Upper lobe of left lung (tissue), 6 donors: ENCODE data around the gene NOD1. TPM values are rescaled to one million over a fixed set of nuclear protein-coding genes. Genes with fewer than 3 reads are reported as not detected.

Experiments
- ATAC-seq, 2 donors: fragments of 200-7000 bp; cut with Tn5 transposase; one replicate each; pipeline ENCODE4 v1.9.1; 2022; ENCODE audit warnings: mild to moderate bottlenecking in 2 of 2, moderate library complexity in 2 of 2; ENCODE audit not compliant: low FRiP score in 2 of 2
- DNase-seq, 2 donors: peaks; one replicate each; pipeline ENCODE4 v3.0.0-alpha.2; 2019 to 2020
- H3K27ac ChIP-seq, 4 donors: fragments of 200-600 bp; sonication (generic); one replicate each; pipeline ENCODE4 v1.5.1; 2016 to 2019
- H3K27me3 ChIP-seq, 4 donors: fragments of 200-600 bp; sonication (generic); one replicate each; pipeline ENCODE4 v1.5.1; 2017 to 2019
- H3K36me3 ChIP-seq, 4 donors: fragments of 200-600 bp; sonication (generic); one replicate each; pipeline ENCODE4 v1.5.1; 2016 to 2019
- H3K4me1 ChIP-seq, 4 donors: fragments of 200-600 bp; sonication (generic); one replicate each; pipeline ENCODE4 v1.5.1; 2018 to 2019
- H3K4me3 ChIP-seq, 4 donors: fragments of 200-600 bp; sonication (generic); one replicate each; pipeline ENCODE4 v1.5.1; 2017 to 2019; ENCODE audit warnings: mild to moderate bottlenecking in 2 of 4, moderate library complexity in 1 of 4
- H3K9me3 ChIP-seq, 4 donors: fragments of 200-600 bp; sonication (generic); one replicate each; pipeline ENCODE4 v1.5.1; 2018 to 2019
- EP300 ChIP-seq, 4 donors: sonication (generic); formaldehyde crosslinking; IDR thresholded peaks; one replicate each; pipeline ENCODE4 v1.5.1; 2017; ENCODE audit warnings: antibody characterized with exemption in 4 of 4, control low read depth in 2 of 4
- POLR2A ChIP-seq, 4 donors: fragments of 450-650 bp; IDR thresholded peaks; one replicate each; pipeline ENCODE4 v1.5.1; 2016 to 2017; ENCODE audit warnings: antibody characterized with exemption in 4 of 4, mild to moderate bottlenecking in 2 of 4
- POLR2AphosphoS5 ChIP-seq, 2 donors: sonication (generic); formaldehyde crosslinking; IDR thresholded peaks; one replicate each; pipeline ENCODE4 v1.5.1; 2017; ENCODE audit warnings: antibody characterized with exemption in 2 of 2
- WGBS, 2 donors: methylation state at CpG; one replicate each; pipeline ENCODE4 v1.1.5; 2017 to 2018; 5-methylcytosine and 5-hydroxymethylcytosine counted together
- total RNA-seq, 6 donors: library from RNA; depleted of rRNA in 4 of 6; stranded (reverse); fragments of >200 nt in 4 of 6; gene quantifications; one replicate each; pipeline versions ENCODE4 v1.1.0 to v1.2.1, GENCODE V29; 2016 to 2021
- TF ChIP-seq, protein P1 (sequence below), 6 experiments: fragments of 450-650 bp in 4 of 6; fragments of 200-600 bp in 2 of 6; sonication (generic) in 2 of 6; IDR thresholded peaks; one replicate each; pipeline ENCODE4 v1.5.1; 2016 to 2019; ENCODE audit warnings: antibody characterized with exemption in 6 of 6
- donor health status: DM: no; HTN: no; CAD: no; lungs with moderate emphysema.
- donor health status: DM: no; HTN: yes; CAD: no; lungs with severe emphysema.

The NOD1 gene
- total RNA-seq, 6 donors from 2014 or later: 24.7 to 71.2 (median 38.0) TPM

DNA sequence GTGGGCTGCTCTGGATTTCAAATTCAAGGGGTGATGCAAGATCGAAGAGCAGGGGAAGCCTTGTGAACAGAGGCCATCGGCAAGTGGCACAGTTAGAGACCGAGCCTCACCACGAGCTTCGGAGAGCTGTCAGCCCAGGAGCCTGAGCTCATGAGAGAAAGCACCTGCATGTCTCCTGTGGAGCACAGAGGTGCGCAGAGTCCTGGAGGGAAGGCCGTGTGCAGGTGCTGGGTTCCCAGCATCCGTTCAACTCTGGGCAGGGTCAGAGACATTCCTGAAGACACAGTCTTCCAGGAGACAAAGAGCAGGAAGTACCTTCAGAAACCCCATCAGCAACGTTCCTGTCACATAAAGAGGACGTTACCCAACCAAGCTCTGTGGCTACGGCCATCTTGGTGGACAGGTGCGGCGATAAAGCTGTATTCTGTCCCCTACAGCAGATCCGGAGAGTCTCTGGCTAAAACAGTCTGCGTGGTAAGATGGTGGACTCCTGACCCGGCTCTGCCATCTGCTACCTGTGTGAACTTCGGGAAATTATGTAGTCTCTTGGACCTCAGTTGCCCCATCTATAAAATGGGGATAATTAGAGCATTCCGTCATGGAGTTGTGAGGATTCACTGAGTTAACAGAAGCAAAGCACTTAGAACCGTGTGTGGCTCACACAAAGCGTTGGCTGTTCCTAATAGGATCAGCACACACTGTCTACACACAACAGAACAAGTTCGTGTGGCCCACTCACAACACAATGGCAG, 40.6 kb downstream of the NOD1 start:
- DNase-seq (no peak), ATAC-seq (no peak)
- 84 to 88% methylated on average over 19 to 21 of the region's 21 CpGs for WGBS, 2 donors
- H3K27me3 ChIP-seq: no peaks in the 10 kb centered on the region
- no peak overlapping the region for H3K27ac ChIP-seq
- H3K9me3 ChIP-seq: no peaks in the 10 kb centered on the region
- peaks cover 13 to 53% (median 29%) of the 10 kb centered on the region in 4 donors for H3K36me3 ChIP-seq
- TF ChIP-seq POLR2AphosphoS5 (IDR thresholded peaks at IDR 0.05) (no peak), EP300 (IDR thresholded peaks at IDR 0.05) (no peak), POLR2A (IDR thresholded peaks at IDR 0.05) (no peak)
- TF ChIP-seq, protein P1, sequence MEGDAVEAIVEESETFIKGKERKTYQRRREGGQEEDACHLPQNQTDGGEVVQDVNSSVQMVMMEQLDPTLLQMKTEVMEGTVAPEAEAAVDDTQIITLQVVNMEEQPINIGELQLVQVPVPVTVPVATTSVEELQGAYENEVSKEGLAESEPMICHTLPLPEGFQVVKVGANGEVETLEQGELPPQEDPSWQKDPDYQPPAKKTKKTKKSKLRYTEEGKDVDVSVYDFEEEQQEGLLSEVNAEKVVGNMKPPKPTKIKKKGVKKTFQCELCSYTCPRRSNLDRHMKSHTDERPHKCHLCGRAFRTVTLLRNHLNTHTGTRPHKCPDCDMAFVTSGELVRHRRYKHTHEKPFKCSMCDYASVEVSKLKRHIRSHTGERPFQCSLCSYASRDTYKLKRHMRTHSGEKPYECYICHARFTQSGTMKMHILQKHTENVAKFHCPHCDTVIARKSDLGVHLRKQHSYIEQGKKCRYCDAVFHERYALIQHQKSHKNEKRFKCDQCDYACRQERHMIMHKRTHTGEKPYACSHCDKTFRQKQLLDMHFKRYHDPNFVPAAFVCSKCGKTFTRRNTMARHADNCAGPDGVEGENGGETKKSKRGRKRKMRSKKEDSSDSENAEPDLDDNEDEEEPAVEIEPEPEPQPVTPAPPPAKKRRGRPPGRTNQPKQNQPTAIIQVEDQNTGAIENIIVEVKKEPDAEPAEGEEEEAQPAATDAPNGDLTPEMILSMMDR (IDR thresholded peaks at IDR 0.05): no peak
- H3K4me1 ChIP-seq: peaks cover 18 to 30% (median 27%) of the 10 kb centered on the region in 4 donors
- no peak overlapping the region for H3K4me3 ChIP-seq

DNA sequence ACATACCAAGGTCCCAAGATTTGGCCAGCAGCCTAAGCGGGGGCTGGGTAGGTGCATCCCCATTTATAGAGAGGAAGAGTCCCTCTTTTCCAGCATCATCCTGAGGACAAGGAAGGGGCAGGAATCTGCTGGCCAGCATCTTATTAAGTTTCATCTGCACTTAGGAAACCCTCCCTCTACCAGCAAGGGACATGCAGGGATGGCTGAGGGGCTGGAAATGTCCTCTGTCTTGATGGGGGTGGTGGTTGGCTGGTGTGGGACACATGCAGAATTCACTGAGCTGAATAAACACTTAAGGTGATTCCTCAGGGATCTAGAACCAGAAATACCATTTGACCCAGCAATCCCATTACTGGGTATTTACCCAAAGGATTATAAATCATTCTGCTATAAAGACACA, 42.1 kb downstream of the NOD1 start:
- DNase-seq (no peak), ATAC-seq (no peak)
- peaks cover 13 to 53% (median 29%) of the 10 kb centered on the region in 4 donors for H3K36me3 ChIP-seq
- TF ChIP-seq EP300 (IDR thresholded peaks at IDR 0.05) (no peak), POLR2A (IDR thresholded peaks at IDR 0.05) (no peak), POLR2AphosphoS5 (IDR thresholded peaks at IDR 0.05) (no peak)
- TF ChIP-seq, protein P1 (IDR thresholded peaks at IDR 0.05): no peak
- H3K27me3 ChIP-seq: no peaks in the 10 kb centered on the region
- H3K4me1 ChIP-seq: peaks cover 24 to 44% (median 41%) of the 10 kb centered on the region in 4 donors
- H3K4me3 ChIP-seq: no peak overlapping the region
- H3K9me3 ChIP-seq: no peaks in the 10 kb centered on the region
- peak overlapping the region in 1 of 4 donors; percentile 9 for H3K27ac ChIP-seq
- 100% methylated on average over 1 of the region's 1 CpG; no CpG with 5 or more reads in 1 of the 2 donors for WGBS, 2 donors

DNA sequence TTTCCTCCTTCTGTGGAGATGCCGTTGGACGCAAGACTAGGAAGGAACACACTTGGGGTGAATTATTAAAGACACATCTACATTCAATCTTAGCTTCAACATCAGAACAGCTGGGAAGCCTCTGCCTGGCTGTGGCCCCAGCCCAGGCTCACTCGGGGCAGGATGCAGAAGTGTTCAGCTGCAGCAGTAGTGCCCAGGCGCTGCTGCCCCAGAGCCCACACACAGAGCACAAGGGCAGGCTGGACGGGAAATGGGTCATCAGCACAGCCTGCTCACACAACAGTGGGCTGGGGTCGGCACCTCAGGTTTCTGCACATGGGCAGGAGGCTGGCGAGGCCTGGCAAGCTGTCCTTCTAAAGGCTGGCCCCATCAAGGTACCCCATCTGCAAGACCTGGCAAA, 42.5 kb downstream of the NOD1 start:
- DNase-seq (no peak), ATAC-seq (no peak)
- no peak overlapping the region for H3K4me3 ChIP-seq
- H3K27me3 ChIP-seq: no peaks in the 10 kb centered on the region
- peaks cover 13 to 54% (median 29%) of the 10 kb centered on the region in 4 donors for H3K36me3 ChIP-seq
- peak overlapping the region in 1 of 4 donors; percentile 9 for H3K27ac ChIP-seq
- 76 to 92% methylated on average over 5 to 7 of the region's 7 CpGs for WGBS, 2 donors
- H3K4me1 ChIP-seq: peaks cover 29 to 49% (median 45%) of the 10 kb centered on the region in 4 donors
- no peaks in the 10 kb centered on the region for H3K9me3 ChIP-seq
- no peak for TF ChIP-seq POLR2AphosphoS5 (IDR thresholded peaks at IDR 0.05)
- TF ChIP-seq EP300 (IDR thresholded peaks at IDR 0.05): no peak
- no peak for TF ChIP-seq POLR2A (IDR thresholded peaks at IDR 0.05)

DNA sequence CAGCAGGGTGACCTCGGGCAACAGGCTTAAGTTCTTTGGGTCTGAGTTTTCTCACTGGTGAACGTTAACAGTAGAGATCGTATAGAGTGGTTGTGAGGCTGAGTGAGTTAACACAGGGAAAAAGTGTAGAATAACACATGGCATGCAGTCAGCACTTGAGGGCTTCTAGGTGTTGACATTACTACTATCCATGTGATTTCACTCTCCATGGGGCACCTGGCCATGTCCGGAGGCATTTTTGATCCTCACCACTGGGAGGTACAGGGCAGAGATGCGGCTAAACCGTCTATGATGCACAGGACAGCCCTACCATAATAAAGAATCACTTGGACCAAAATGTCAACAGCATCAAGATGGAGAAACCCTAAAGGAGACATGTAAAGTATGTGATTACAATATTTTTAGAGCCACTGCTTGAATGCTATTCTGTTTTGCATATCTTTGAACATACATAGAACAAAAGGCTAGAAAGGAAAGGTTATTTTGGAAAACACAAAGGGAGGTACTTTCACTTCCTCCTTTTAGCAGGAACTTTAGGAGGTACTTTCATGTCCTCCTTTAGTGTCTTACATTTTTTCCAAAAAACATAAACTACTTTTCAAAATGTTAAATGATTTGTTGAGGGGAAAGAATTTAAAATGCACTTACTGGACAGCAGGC, 44.3 kb downstream of the NOD1 start:
- Histone ChIP-seq H3K27me3 (no peaks in the 10 kb centered on the region), H3K36me3 (peaks cover 13 to 69% (median 31%) of the 10 kb centered on the region in 4 donors), H3K4me3 (no peak overlapping the region), H3K4me1 (peaks cover 37 to 63% (median 59%) of the 10 kb centered on the region in 4 donors), H3K27ac (peak overlapping the region in 2 of 4 donors; percentile 79 to 84), H3K9me3 (no peaks in the 10 kb centered on the region)
- 68 to 81% methylated on average over 6 of the region's 6 CpGs for WGBS, 2 donors
- peak in 1 of 2 donors; percentile 66 for DNase-seq
- TF ChIP-seq EP300 (IDR thresholded peaks at IDR 0.05): no peak
- no peak for TF ChIP-seq POLR2AphosphoS5 (IDR thresholded peaks at IDR 0.05)
- ATAC-seq: no peak

DNA sequence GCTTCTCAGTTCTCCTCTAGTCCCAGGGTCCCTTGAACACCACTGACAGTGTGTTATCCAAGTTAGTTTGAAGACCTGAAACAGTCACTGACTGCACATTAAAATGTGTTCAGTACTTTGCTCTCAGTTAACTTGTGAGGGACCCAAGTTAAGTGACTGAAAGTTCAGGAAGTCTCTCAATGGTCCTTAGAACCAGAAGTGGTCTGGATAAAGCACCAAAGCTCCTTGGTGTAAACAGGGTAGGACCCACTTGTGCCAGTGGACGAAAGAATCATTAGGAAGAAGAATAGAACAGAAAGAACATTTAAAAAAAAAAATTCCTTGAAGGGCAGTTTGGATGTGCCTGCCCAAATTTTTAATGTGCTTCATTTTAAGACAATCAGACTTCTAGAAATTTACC, 45.1 kb downstream of the NOD1 start:
- Histone ChIP-seq H3K4me1 (peaks cover 37 to 63% (median 61%) of the 10 kb centered on the region in 4 donors), H3K4me3 (no peak overlapping the region), H3K27me3 (no peaks in the 10 kb centered on the region), H3K27ac (peak overlapping the region; percentile 48 to 84 (median 66)), H3K36me3 (peaks cover 13 to 71% (median 38%) of the 10 kb centered on the region in 4 donors), H3K9me3 (no peaks in the 10 kb centered on the region)
- 43 to 57% methylated on average over 1 of the region's 1 CpG for WGBS, 2 donors
- ATAC-seq (peak in 1 of 2 donors; percentile 23), DNase-seq (peak in 1 of 2 donors; percentile 48)
- peak in 1 of 4 donors; percentile 56 for TF ChIP-seq EP300 (IDR thresholded peaks at IDR 0.05)
- no peak for TF ChIP-seq POLR2AphosphoS5 (IDR thresholded peaks at IDR 0.05)

DNA sequence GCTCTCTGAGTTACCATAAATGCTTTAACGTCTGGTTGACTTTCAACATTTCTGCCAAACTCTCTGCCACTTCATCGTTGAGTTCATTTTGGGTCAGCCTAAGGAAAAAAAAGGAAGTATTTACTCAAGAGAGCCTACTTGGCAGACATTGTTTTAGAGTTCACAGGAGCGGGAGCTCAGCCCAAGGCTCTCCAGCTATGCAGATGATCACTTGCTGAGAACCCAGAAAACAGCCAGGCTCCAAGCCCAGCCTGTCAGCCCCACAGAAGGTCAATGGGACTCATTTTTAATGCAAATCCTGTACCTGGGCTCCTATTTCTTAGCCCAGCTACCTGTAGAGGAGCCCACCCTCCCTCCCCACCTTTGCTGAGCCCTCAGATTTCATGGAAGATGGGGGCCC, 45.5 kb downstream of the NOD1 start:
- Histone ChIP-seq H3K27me3 (no peaks in the 10 kb centered on the region), H3K27ac (peak overlapping the region; percentile 48 to 84 (median 66)), H3K36me3 (peaks cover 9 to 71% (median 36%) of the 10 kb centered on the region in 4 donors), H3K4me1 (peaks cover 37 to 66% (median 61%) of the 10 kb centered on the region in 4 donors), H3K9me3 (no peaks in the 10 kb centered on the region), H3K4me3 (no peak overlapping the region)
- peak in 1 of 2 donors; percentile 21 for TF ChIP-seq POLR2AphosphoS5 (IDR thresholded peaks at IDR 0.05)
- TF ChIP-seq, protein P1 (IDR thresholded peaks at IDR 0.05): no peak
- no peak for TF ChIP-seq POLR2A (IDR thresholded peaks at IDR 0.05)
- TF ChIP-seq EP300 (IDR thresholded peaks at IDR 0.05): peak in 1 of 4 donors; percentile 15
- WGBS, 2 donors: 18 to 31% methylated on average over 3 of the region's 3 CpGs
- peak; percentile 79 to 83 for ATAC-seq
- peak in 1 of 2 donors; percentile 85 for DNase-seq
